Neural cell (in vitro differentiated cells): Measurements from ENCODE around the gene LZTS2. TPM values are rescaled to one million over a fixed set of nuclear protein-coding genes. Genes with fewer than 3 reads are reported as not detected.

Experiments
- H2AFZ ChIP-seq: fragments of 200-600, 300-800 bp; sonication (generic), shearing (Covaris generic); 2 replicates; pipeline ENCODE4 v1.6.0; 2014; ENCODE audit warnings: low read depth, mild to moderate bottlenecking, antibody characterized with exemption, low read length, moderate library complexity
- H3F3A ChIP-seq: fragments of 200-600 bp; shearing (Covaris generic); 2 replicates; pipeline ENCODE4 v1.6.1; 2016; ENCODE audit warnings: mild to moderate bottlenecking, moderate library complexity, mixed read lengths, antibody characterized with exemption, low read length; ENCODE audit not compliant: insufficient read depth, poor library complexity, severe bottlenecking
- H3K27ac ChIP-seq: fragments of 200-600, 300-800 bp; sonication (generic), shearing (Covaris generic); 2 replicates; pipeline ENCODE4 v1.5.1; 2014; ENCODE audit warnings: mild to moderate bottlenecking, low read length, moderate library complexity
- H3K27me3 ChIP-seq: fragments of 300-800, 200-600 bp; sonication (generic), shearing (Covaris generic); 2 replicates; pipeline ENCODE4 v1.6.0; 2014; ENCODE audit warnings: mild to moderate bottlenecking, low read depth, low read length, moderate library complexity; ENCODE audit not compliant: insufficient read depth
- H3K36me3 ChIP-seq: fragments of 300-800, 200-600 bp; sonication (generic), shearing (Covaris generic); 2 replicates; pipeline ENCODE4 v1.5.1; 2014; ENCODE audit warnings: mild to moderate bottlenecking, antibody characterized with exemption, low read length, moderate library complexity; ENCODE audit not compliant: insufficient read depth
- H3K4me2 ChIP-seq: fragments of 300-800, 200-600 bp; sonication (generic), shearing (Covaris generic); 2 replicates; pipeline ENCODE4 v1.6.0; 2014; ENCODE audit warnings: mild to moderate bottlenecking, low read length
- H3K4me3 ChIP-seq: fragments of 300-800, 200-600 bp; sonication (generic), shearing (Covaris generic); 2 replicates; pipeline ENCODE4 v1.5.1; 2014; ENCODE audit warnings: mild to moderate bottlenecking, low read length, moderate library complexity
- H3K79me2 ChIP-seq: fragments of 200-600 bp; shearing (Covaris generic); replicated peaks from 2 replicates; pipeline ENCODE4 v1.6.0; 2014; ENCODE audit warnings: mild to moderate bottlenecking, low read length, moderate library complexity; ENCODE audit not compliant: insufficient read depth
- H3K9ac ChIP-seq: fragments of 300-800, 200-600 bp; sonication (generic), shearing (Covaris generic); 2 replicates; pipeline ENCODE4 v1.6.1; 2016; ENCODE audit warnings: mild to moderate bottlenecking, low read length, mixed read lengths
- H3K9me2 ChIP-seq: fragments of 200-600 bp; shearing (Covaris generic); 2 replicates; pipeline ENCODE4 v1.6.1; 2016; ENCODE audit warnings: mild to moderate bottlenecking, low read length, mixed read lengths; ENCODE audit not compliant: insufficient read depth
- H3K9me3 ChIP-seq: fragments of 200-600, 300-800 bp; sonication (generic), shearing (Covaris generic); 2 replicates; pipeline ENCODE4 v1.6.1; 2016; ENCODE audit warnings: mild to moderate bottlenecking, mixed run types, low read length, moderate library complexity, mixed read lengths
- H4K20me1 ChIP-seq: fragments of 200-600 bp; shearing (Covaris generic); 2 replicates; pipeline ENCODE4 v1.6.1; 2016; ENCODE audit warnings: mild to moderate bottlenecking, mixed run types; ENCODE audit not compliant: insufficient read depth
- EP300 ChIP-seq: fragments of 450-650 bp; conservative IDR thresholded peaks from 2 replicates; pipeline ENCODE4 v1.6.1; 2014; ENCODE audit warnings: antibody characterized with exemption, mild to moderate bottlenecking, moderate library complexity; ENCODE audit not compliant: poor library complexity, severe bottlenecking
- EZH2 ChIP-seq: fragments of 200-600, 300-800 bp; shearing (Covaris generic), sonication (generic); IDR thresholded peaks from 2 replicates; pipeline ENCODE4 v1.6.1; 2014; ENCODE audit warnings: antibody characterized with exemption, low read length, borderline replicate concordance, mild to moderate bottlenecking; ENCODE audit not compliant: insufficient read depth, poor library complexity, severe bottlenecking
- MXI1 ChIP-seq: fragments of 450-650 bp; conservative IDR thresholded peaks from 2 replicates; pipeline ENCODE4 v1.6.1; 2014; ENCODE audit warnings: antibody characterized with exemption, mild to moderate bottlenecking; ENCODE audit not compliant: poor library complexity, severe bottlenecking
- POLR2AphosphoS5 ChIP-seq: IDR thresholded peaks from 2 replicates; pipeline ENCODE4 v1.6.1; 2012
- RAD21 ChIP-seq: fragments of 450-650 bp; conservative IDR thresholded peaks from 2 replicates; pipeline ENCODE4 v1.6.1; 2014; ENCODE audit warnings: antibody characterized with exemption, mild to moderate bottlenecking, moderate library complexity
- REST ChIP-seq: IDR thresholded peaks from 2 replicates; pipeline ENCODE4 v1.6.1; 2012; ENCODE audit warnings: borderline replicate concordance
- SMC3 ChIP-seq: fragments of 450-650 bp; conservative IDR thresholded peaks from 2 replicates; pipeline ENCODE4 v1.6.1; 2014; ENCODE audit warnings: antibody characterized with exemption, mild to moderate bottlenecking, moderate library complexity; ENCODE audit not compliant: poor library complexity
- TAF1 ChIP-seq: IDR thresholded peaks from 2 replicates; pipeline ENCODE4 v1.6.1; 2012; ENCODE audit warnings: low read depth
- polyA plus RNA-seq: library from polyadenylated mRNA; depleted of rRNA; stranded (reverse); fragments of >200 nt; gene quantifications from 2 replicates; pipeline ENCODE4 v1.2.3, GENCODE V29; 2014
- TF ChIP-seq, protein P1 (sequence below): fragments of 450-650 bp; IDR thresholded peaks from 2 replicates; pipeline ENCODE4 v1.5.1; 2014; ENCODE audit warnings: antibody characterized with exemption, mild to moderate bottlenecking, moderate library complexity; ENCODE audit not compliant: poor library complexity, severe bottlenecking

Gene LZTS2
- polyA plus RNA-seq, 1 donor from 2014 or later: 40.1 TPM

- TF ChIP-seq TAF1: no peak
These were observed 13.8 kb downstream of the LZTS2 start (continued) for GRCh38 chr10:101013365-101013825.

GRCh38 chr10:101014230-101014884 lies 14.7 kb downstream of the LZTS2 start:
- Histone ChIP-seq H3K9me2 (no peaks in the 10 kb centered on the region), H3K9ac (no peak overlapping the region), H4K20me1 (no peaks in the 10 kb centered on the region), H3K27me3 (peaks cover 43% of the 10 kb centered on the region), H3F3A (no peaks in the 10 kb centered on the region), H3K9me3 (no peaks in the 10 kb centered on the region), H3K27ac (no peak overlapping the region), H3K36me3 (no peaks in the 10 kb centered on the region), H3K4me3 (no peak overlapping the region), H2AFZ (no peak overlapping the region), H3K4me2 (no peak overlapping the region), H3K79me2 (no peaks in the 10 kb centered on the region)
- no peak for TF ChIP-seq MXI1
- TF ChIP-seq, protein P1, sequence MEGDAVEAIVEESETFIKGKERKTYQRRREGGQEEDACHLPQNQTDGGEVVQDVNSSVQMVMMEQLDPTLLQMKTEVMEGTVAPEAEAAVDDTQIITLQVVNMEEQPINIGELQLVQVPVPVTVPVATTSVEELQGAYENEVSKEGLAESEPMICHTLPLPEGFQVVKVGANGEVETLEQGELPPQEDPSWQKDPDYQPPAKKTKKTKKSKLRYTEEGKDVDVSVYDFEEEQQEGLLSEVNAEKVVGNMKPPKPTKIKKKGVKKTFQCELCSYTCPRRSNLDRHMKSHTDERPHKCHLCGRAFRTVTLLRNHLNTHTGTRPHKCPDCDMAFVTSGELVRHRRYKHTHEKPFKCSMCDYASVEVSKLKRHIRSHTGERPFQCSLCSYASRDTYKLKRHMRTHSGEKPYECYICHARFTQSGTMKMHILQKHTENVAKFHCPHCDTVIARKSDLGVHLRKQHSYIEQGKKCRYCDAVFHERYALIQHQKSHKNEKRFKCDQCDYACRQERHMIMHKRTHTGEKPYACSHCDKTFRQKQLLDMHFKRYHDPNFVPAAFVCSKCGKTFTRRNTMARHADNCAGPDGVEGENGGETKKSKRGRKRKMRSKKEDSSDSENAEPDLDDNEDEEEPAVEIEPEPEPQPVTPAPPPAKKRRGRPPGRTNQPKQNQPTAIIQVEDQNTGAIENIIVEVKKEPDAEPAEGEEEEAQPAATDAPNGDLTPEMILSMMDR: peak; percentile 72
- TF ChIP-seq POLR2AphosphoS5: no peak
- TF ChIP-seq EZH2: no peak
- no peak for TF ChIP-seq TAF1
- no peak for TF ChIP-seq EP300
- no peak for TF ChIP-seq REST
- peak; percentile 63 for TF ChIP-seq RAD21
- peak; percentile 57 for TF ChIP-seq SMC3

DNA sequence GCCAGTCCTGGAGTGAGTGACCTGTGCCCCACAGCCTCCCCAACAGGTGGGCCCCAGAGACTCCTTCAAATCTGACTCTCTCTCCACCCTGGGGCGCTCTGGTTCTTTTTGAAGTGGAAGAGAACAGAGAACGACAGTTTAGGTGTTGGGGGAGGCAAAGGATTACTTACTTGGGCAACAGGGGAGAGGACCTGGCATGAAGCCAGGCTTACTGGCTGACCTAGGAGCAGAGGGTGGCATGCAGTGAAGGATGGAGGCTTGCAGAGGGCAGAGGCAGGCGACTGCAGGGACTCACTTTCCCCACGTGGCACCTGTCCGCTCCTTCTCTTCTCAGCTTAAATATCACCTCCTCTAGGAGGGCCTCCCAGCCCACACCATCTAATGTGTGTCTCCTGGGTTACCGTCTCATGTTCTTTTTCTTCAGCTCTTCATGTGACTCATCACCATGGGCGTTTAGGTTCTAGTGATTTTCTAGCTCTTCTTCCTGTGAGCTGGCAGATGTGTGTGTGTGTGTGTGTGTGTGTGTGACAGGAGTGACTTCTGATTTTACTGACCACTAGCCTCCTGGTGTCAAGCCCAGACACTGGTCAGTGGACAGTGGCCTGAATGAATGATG lies 15.5 kb downstream of the LZTS2 start:
- no peak overlapping the region for H3K4me2 ChIP-seq
- H3K27ac ChIP-seq: no peak overlapping the region
- TF ChIP-seq TAF1: no peak
- no peak for TF ChIP-seq EZH2
- no peak for TF ChIP-seq RAD21
- no peak for TF ChIP-seq REST
- TF ChIP-seq, protein P1: no peak
- TF ChIP-seq SMC3: no peak
- TF ChIP-seq MXI1: no peak
- TF ChIP-seq POLR2AphosphoS5: no peak
- no peak for TF ChIP-seq EP300

More for the DNA sequence above, 15.5 kb downstream of the LZTS2 start:
- no peaks in the 10 kb centered on the region for H4K20me1 ChIP-seq
- no peaks in the 10 kb centered on the region for H3K36me3 ChIP-seq
- no peak overlapping the region for H3K4me3 ChIP-seq
- no peak overlapping the region for H2AFZ ChIP-seq
- no peaks in the 10 kb centered on the region for H3F3A ChIP-seq
- no peaks in the 10 kb centered on the region for H3K79me2 ChIP-seq
- H3K9me2 ChIP-seq: no peaks in the 10 kb centered on the region
- H3K9me3 ChIP-seq: no peaks in the 10 kb centered on the region
- peaks cover 48% of the 10 kb centered on the region for H3K27me3 ChIP-seq
- H3K9ac ChIP-seq: no peak overlapping the region
